Measurements from ENCODE around the gene TDRD3. TPM values are rescaled to one million over a fixed set of nuclear protein-coding genes. Genes with fewer than 3 reads are reported as not detected.

Gene TDRD3
- total RNA-seq, 1 donor from 2014 or later: 40.6 TPM

- Mint-ChIP-seq H3K27me3 (ENCODE audit: insufficient read depth, low read depth) (peaks cover 2% of the 10 kb centered on the region), H3K27ac (peak overlapping the region; percentile 77), H3K4me1 (peaks cover 34% of the 10 kb centered on the region), H3K4me3 (no peak overlapping the region), H3K36me3 (peaks cover 51% of the 10 kb centered on the region), H3K9me3 (peaks cover 36% of the 10 kb centered on the region)
- no peaks in the 10 kb centered on the region for H3K79me2 ChIP-seq (ENCODE audit: low read depth)
- H3K9me3 ChIP-seq (ENCODE audit: low read depth): no peaks in the 10 kb centered on the region
- H3K4me2 ChIP-seq: no peak overlapping the region
- H3K27me3 ChIP-seq: no peaks in the 10 kb centered on the region
- no peak for DNase-seq (ENCODE audit: low spot score)
- no peak overlapping the region for H3K27ac ChIP-seq
- H3K4me1 ChIP-seq: peaks cover 13% of the 10 kb centered on the region
- H3K36me3 ChIP-seq: no peaks in the 10 kb centered on the region
- H3K9ac ChIP-seq: no peak overlapping the region
- no peaks in the 10 kb centered on the region for H4K20me1 ChIP-seq (ENCODE audit: low read depth)
- TF ChIP-seq CTCF (IDR thresholded peaks at IDR 0.05): no peak
- H3F3A ChIP-seq (ENCODE audit: low read depth): peaks cover 13% of the 10 kb centered on the region
- no peak overlapping the region for H3K4me3 ChIP-seq
- H2AFZ ChIP-seq (replicated peaks): no peak overlapping the region
These were observed 174.6 kb downstream of the TDRD3 start for GRCh38 chr13:60571571-60571970.

- H3K4me3 ChIP-seq: no peak overlapping the region
- H2AFZ ChIP-seq (replicated peaks): no peak overlapping the region
- H3K79me2 ChIP-seq (ENCODE audit: low read depth): no peaks in the 10 kb centered on the region
- no peaks in the 10 kb centered on the region for H4K20me1 ChIP-seq (ENCODE audit: low read depth)
- Mint-ChIP-seq H3K36me3 (peaks cover 49% of the 10 kb centered on the region), H3K27me3 (ENCODE audit: insufficient read depth, low read depth) (peaks cover 2% of the 10 kb centered on the region), H3K4me3 (peak overlapping the region; percentile 6), H3K9me3 (peaks cover 35% of the 10 kb centered on the region), H3K27ac (peak overlapping the region; percentile 99), H3K4me1 (peaks cover 34% of the 10 kb centered on the region)
- peak overlapping the region; percentile 51 for H3K4me2 ChIP-seq
- no peak overlapping the region for H3K9ac ChIP-seq
- no peaks in the 10 kb centered on the region for H3K9me3 ChIP-seq (ENCODE audit: low read depth)
- no peak for TF ChIP-seq CTCF (IDR thresholded peaks at IDR 0.05)
- TF ChIP-seq EZH2phosphoT487 (IDR thresholded peaks at IDR 0.05): no peak
- TF ChIP-seq EZH2 (IDR thresholded peaks at IDR 0.05): no peak
- H3K4me1 ChIP-seq: peaks cover 13% of the 10 kb centered on the region
- H3K27ac ChIP-seq: no peak overlapping the region
- H3K36me3 ChIP-seq: no peaks in the 10 kb centered on the region
- peak; percentile 20 for DNase-seq (ENCODE audit: low spot score)
- no peaks in the 10 kb centered on the region for H3K27me3 ChIP-seq
- H3F3A ChIP-seq (ENCODE audit: low read depth): peaks cover 13% of the 10 kb centered on the region
These were observed 175.2 kb downstream of the TDRD3 start for GRCh38 chr13:60572003-60572798.

- H3K27me3 Mint-ChIP-seq (ENCODE audit: insufficient read depth, low read depth): peaks cover 2% of the 10 kb centered on the region
- H3K27ac ChIP-seq: no peak overlapping the region
- H3K36me3 Mint-ChIP-seq: peaks cover 47% of the 10 kb centered on the region
- no peaks in the 10 kb centered on the region for H4K20me1 ChIP-seq (ENCODE audit: low read depth)
- peaks cover 33% of the 10 kb centered on the region for H3K9me3 Mint-ChIP-seq
- no peaks in the 10 kb centered on the region for H3K9me3 ChIP-seq (ENCODE audit: low read depth)
- TF ChIP-seq EZH2 (IDR thresholded peaks at IDR 0.05) (no peak), CTCF (IDR thresholded peaks at IDR 0.05) (no peak), EZH2phosphoT487 (IDR thresholded peaks at IDR 0.05) (no peak)
- no peak overlapping the region for H3K4me3 ChIP-seq
- DNase-seq (ENCODE audit: low spot score): peak; percentile 30
- H3F3A ChIP-seq (ENCODE audit: low read depth): peaks cover 13% of the 10 kb centered on the region
- H3K4me3 Mint-ChIP-seq: peak overlapping the region; percentile 57
- no peaks in the 10 kb centered on the region for H3K36me3 ChIP-seq
- H3K79me2 ChIP-seq (ENCODE audit: low read depth): no peaks in the 10 kb centered on the region
- H3K27ac Mint-ChIP-seq: peak overlapping the region; percentile 99
- H3K27me3 ChIP-seq: no peaks in the 10 kb centered on the region
- H3K4me2 ChIP-seq: peak overlapping the region; percentile 51
- H3K4me1 ChIP-seq: peaks cover 13% of the 10 kb centered on the region
- no peak overlapping the region for H3K9ac ChIP-seq
- peaks cover 34% of the 10 kb centered on the region for H3K4me1 Mint-ChIP-seq
- H2AFZ ChIP-seq (replicated peaks): no peak overlapping the region
These were observed 175.8 kb downstream of the TDRD3 start for GRCh38 chr13:60572855-60573254.

Data from neural progenitor cell (in vitro differentiated cells).